Measurements from ENCODE around the gene AKR1B15.

Gene AKR1B15

GRCh38 chr7:134619627-134620331 is 70.9 kb downstream of the AKR1B15 start:
- DNase-seq = no peak

GRCh38 chr7:134622303-134622995 is 73.5 kb downstream of the AKR1B15 start:
- no peak for DNase-seq

- DNase-seq = no peak
Measured at GRCh38 chr7:134623193-134623592, 74.3 kb downstream of the AKR1B15 start.

- DNase-seq = no peak
Measured at GRCh38 chr7:134625550-134625949, 76.6 kb downstream of the AKR1B15 start.

GRCh38 chr7:134627109-134627774 is 78.3 kb downstream of the AKR1B15 start:
- no peak for DNase-seq

GRCh38 chr7:134627775-134628153 is 78.9 kb downstream of the AKR1B15 start:
- no peak for DNase-seq

- no peak for DNase-seq
Measured at GRCh38 chr7:134629445-134629844, 80.5 kb downstream of the AKR1B15 start.

Measured in stimulated activated naive CD4-positive, alpha-beta T cell treated with Interleukin-2 at 50 U/mL for 16 hours (primary cell).